CD4-positive, alpha-beta T cell treated with Interleukin-6 for 4 hours (primary cell): Measurements from ENCODE around the gene PBX3.

Source experiments
- DNase-seq: peaks from one replicate; pipeline ENCODE4 v3.0.0-alpha.2; 2020; ENCODE audit warnings: mixed read lengths

Gene PBX3

GRCh38 chr9:125953314-125954019 is 206.3 kb downstream of the PBX3 start:
- no peak for DNase-seq

DNA sequence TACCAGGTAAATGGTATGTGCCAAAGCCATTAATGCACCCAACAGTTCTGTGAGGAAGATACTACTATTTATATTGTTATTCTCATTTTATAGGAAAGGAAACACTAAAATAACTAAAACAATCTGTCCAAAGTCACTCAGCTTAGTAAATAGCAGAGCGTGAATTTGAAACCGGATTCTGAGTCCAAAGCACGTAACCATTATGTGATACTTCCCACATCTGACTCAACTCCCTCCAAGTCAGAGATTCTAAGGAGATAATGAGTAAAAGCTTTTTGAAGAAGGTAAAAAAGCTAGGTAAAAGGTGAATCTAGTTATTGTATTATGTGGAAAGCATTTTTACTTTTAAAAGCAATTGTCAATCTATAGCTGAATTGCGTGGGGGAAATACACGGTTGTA is 208.9 kb downstream of the PBX3 start:
- no peak for DNase-seq

GRCh38 chr9:125959315-125959714 is 212.1 kb downstream of the PBX3 start:
- no peak for DNase-seq

DNA sequence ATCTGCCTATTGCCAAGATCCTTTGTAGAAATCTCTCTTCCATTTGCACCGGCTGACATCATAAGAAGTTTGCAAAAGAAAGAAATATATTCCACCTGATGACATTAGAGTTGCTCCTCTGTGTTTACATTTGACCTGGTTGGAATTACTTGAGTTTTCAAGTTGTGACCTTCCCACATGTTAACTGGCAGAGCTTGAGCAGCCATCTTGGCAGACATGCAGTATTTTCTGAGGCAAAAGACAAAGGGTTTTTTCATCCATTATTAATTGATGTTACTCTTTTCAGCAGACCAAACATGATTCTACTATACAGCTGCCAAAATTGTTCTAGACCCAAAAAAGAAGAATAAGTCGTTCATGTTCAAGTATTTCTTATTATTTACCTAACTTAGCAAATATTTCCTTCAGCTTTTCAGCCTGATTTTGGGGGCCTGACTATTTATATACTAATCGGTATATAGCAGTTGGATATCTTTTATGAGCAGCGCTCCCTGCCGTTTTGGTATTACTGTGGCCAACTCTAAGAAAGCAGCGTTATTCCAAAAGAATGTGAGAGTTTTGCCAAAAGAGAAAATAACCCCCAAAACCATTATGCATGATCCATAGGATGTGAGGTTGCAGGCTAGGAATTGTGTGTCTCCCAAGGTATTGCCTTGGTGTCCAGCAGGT is 212.9 kb downstream of the PBX3 start:
- no peak for DNase-seq

GRCh38 chr9:125960626-125961025 is 213.5 kb downstream of the PBX3 start:
- DNase-seq = no peak

- DNase-seq = no peak
These were observed 213.9 kb downstream of the PBX3 start for GRCh38 chr9:125961072-125961471.

DNA sequence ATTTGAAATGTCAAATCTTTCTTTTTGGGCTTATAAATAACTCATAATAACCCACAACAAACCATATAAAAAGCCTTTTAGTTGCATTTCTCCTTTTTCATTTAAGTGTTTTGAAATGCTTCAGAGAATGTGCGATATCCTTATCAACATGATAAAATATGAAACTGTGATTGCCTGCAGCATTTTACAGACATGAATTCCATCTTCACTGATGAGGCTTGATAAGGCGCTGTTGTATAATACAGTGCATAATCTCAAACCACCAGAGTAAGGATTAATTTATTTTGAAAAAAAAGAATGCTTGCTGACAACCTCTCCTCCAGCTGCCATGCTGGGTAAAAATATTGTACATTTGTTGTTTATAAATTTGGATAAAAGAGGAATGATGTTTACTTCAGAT is 216.8 kb downstream of the PBX3 start:
- DNase-seq = no peak

DNA sequence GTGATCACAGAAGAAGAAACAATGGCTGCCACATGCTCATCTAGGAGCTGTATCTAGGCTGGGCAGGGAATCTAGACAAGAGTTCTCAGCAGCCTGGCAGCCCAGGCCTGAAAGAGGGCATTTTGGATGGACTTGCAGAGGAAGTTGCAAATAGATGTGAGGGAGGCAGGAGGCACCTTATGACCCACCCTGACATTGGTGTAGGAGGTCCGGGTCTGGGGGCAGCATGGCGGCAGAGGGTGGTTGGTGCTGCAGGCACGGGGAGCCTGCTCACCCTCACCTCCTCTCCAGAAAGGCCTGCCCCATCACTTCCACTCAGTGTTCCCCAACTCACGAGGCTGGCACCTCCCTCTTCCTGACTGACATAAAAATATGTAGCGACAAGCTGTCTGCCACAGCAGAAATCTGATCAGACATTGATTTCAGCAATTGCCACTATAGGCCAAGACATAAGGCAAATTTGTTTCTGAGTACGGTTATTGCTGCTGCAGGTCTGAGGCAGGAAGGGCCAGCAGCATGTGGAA is 217.6 kb downstream of the PBX3 start:
- no peak for DNase-seq

DNA sequence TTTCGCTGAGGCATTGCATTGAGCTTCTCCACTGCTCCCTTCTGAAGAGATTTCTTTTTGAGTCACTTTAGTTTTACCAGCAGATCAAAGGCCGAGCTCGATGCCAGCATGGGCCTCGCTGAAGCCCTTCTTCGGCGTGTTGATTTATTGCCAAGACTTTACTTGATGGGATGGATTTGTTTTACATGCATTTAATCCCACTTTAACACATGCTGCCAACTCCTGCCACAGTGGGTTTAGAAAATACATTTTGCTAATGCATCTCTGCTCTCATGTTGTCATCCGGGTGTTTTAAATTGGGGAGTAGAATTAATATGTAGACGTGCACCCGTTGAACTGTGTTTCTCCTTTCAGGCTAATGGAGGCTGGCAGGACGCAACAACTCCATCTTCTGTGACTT is 218.3 kb downstream of the PBX3 start:
- no peak for DNase-seq

GRCh38 chr9:125966466-125966865 is 219.3 kb downstream of the PBX3 start:
- DNase-seq = no peak

DNA sequence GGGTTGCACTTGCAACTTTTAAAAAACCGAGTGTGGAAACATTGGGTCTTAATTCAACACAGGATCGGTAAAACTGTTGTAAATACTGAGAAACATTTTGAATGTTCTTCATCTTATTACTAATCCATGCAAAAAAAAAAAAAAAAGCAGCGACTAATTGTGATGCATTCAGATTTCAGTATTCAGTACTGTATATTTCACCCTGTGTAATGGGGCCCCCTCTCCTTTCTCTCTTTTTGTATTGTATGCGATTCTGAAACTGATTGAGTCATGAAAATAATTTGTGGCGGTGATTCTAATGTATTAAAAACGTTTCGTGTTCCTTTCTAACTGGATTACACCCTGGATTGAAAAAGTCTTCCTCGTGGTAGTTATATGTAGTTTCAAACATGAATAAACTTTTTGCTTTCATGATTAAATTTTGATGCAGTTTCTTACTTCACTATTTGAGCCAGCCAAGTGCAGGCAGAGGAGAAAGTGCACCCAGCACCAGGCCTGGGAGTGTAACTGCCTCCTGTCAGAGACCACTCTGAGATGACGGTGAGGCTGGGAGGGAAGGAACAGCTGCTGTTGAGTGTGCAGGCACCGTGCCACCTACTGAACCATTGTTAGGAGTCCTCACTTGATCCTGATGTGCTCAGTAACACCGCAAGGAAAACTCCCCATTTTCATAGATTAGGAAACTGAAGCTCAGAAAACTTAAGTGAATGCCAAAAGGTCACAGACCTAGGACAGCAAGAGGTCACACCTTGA is 220.0 kb downstream of the PBX3 start:
- DNase-seq = no peak

DNA sequence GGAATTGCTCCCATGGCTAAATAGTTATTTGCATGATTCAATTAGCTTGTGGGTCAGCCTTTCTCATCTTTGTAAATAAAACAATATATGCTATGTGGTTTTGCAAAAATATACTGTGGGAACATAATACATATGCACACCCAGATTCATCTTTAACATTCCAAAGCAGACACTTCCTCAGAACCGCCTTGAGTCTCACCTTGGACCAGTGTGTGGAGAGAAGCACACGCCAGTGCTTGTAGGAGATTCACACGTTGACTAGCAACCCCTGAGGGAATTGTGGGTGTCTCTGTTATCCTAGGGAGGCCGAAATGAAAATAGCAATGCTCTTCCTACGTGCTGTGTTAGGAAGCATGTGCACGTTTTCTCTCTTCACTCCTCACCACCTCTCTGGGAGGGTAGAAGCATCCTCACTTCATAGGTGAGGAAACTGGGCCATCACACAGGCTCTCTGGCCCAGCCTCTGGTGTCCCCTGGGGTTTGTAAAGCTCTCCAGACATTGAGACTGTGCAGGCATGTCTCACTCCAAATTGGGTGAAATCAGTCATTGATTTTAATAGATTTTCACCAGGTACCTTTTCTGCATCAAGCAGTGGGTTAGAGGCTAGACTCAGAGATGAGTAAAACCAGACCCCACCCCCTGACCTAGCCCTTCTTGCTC is 221.7 kb downstream of the PBX3 start:
- DNase-seq = no peak

DNA sequence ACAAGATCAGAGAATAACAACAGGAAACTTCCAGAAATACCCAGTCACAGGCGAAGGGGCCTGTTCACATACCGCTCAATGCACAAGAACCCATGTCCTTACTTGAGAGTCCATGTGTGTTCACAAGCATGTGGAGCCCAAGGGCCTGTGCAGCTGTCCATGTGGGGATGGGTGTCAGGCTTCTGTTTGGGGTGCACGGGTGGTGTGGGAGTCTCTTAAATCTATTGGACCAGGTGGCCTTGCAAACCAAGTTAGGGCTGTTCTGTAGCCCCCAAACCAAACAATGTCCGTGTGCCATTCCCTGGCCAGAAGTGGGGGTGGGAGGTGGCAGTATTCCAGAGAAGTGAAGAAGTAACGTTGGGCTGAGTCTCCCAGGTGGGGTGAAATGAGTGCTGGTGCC is 222.3 kb downstream of the PBX3 start:
- DNase-seq = no peak

GRCh38 chr9:125969868-125970267 is 222.7 kb downstream of the PBX3 start:
- no peak for DNase-seq

GRCh38 chr9:125970340-125970739 is 223.2 kb downstream of the PBX3 start:
- no peak for DNase-seq

DNA sequence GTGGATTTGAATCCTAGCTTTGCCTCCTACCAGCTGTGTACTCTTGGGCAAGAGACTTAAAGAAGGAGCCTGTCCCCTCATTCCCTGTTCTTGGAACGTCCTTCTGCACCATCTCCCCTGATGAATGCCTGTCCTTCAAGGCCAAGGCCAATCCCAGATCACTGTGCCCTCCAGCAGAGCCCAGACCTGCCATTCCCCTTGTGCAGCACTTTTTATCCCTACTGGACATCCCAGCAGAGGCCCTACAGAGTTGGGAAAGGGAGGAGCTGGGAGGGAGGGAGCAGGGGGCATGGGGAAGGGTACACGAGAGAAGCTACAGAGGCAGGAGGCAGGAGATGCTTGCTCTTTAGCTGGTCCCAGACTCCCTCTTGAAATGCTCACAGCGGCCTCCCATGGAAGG is 223.9 kb downstream of the PBX3 start:
- no peak for DNase-seq

GRCh38 chr9:125972012-125972729 is 225.0 kb downstream of the PBX3 start:
- no peak for DNase-seq

GRCh38 chr9:125973547-125973946 is 226.4 kb downstream of the PBX3 start:
- no peak for DNase-seq

- DNase-seq = no peak
These were observed 227.5 kb downstream of the PBX3 start for GRCh38 chr9:125974705-125975104.

GRCh38 chr9:125977223-125977622 is 230.1 kb downstream of the PBX3 start:
- no peak for DNase-seq

DNA sequence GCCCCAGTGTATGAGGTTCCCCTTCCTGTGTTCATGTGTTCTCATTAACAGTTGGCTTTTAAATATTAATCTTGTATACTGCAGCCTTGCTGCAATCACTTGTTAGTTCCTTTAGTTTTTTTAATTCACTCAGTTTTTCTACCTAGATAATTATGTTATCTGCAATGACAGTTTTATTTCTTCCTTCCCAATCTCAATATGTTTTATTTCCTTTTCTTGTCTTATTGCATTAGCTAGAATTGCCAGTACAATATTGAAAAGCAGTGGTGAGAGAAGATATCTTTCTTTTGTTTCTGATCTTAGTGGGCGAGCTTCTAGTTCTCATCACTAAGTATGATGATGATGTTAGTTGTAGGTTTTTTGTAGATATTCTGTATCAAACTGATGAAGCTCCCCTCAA is 232.2 kb downstream of the PBX3 start:
- no peak for DNase-seq

- no peak for DNase-seq
These were observed 235.7 kb downstream of the PBX3 start for GRCh38 chr9:125982798-125983406.
